Epidermal melanocyte (primary cell): ENCODE measurements around the gene HMGCLL1.

Experiments used
- DNase-seq: peaks from one replicate; pipeline ENCODE4 v3.0.0; 2011; ENCODE audit warnings: low spot score; ENCODE audit not compliant: insufficient read length

HMGCLL1 gene

DNA sequence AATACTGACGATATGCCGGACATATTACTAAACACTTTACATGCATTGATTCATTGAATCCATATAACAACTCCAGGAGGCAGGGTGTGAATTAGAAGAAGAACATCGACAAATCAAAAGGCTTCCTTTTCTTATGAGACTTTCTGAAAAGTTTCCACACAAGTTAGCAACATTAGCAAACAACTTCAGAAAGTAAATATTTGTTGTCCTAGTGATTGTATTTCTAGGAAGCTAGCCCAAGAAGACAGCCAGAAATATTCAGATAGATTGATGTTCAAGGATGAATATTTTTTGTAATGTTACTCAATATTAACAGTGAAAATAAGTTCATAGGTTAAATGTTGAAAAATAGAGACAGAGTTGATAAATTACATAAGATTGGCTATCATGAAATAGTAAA is 131.1 kb downstream of the HMGCLL1 start:
- no peak for DNase-seq

DNA sequence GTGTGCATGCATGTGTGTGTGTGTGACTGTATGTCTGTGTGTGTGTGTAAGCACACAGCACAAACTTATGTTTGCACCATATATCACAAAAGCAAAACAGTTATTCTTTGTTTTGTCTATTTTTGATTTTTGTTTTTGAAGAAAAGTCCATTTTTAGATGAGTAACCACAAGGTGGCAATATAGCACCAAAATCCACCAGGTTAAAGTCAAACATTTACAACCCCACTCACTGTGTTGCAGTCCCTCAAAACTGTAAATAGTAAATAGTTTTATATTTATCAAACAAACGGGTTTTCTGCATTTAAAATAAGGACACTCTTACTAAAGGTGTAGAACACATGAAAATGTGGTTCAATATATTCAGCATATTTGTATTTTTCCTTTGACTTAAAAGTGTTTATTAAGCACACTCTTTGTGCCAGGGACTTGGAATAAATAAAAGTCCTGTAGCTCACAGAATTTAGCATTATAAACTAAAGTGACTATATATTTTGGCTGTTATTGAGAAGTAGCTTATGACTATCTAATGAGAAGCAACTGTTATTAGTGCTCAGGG is 133.3 kb downstream of the HMGCLL1 start:
- DNase-seq = no peak

- DNase-seq = no peak
These were observed 135.5 kb downstream of the HMGCLL1 start for GRCh38 chr6:55443238-55444134.

GRCh38 chr6:55438203-55438602 is 140.8 kb downstream of the HMGCLL1 start:
- DNase-seq = no peak

GRCh38 chr6:55437141-55437540 is 141.9 kb downstream of the HMGCLL1 start:
- no peak for DNase-seq

DNA sequence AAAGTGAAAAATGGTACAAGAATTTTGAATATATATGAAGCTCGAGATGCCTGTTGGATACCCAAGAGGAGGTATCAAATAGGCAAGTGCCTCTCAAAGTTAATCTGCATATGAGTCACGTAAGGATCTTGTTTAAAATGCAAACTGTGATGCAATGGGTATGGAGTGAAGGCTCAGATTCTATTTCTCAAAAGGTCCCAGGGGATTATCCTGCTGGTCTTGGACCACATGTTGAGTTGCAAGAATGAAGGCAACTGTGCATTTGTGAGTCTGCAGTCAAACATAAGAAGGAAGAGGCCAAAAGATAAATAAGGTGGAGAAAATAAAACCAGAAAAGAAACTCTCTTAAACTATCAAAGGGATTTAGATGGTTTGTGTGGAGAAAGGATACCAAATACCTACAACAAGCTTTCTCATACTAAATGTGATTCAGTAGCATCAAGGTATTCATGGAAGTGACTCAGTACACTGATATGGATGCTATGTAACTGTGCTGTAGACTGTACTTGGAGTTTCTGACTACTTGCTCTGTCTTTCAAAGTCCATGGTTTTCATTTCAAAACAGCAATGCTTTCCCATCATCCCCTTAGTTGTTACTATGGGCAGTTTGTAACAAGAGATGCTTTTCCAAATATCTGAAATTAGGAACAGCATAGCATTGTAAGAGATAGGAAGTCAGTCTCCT is 145.4 kb downstream of the HMGCLL1 start:
- DNase-seq = no peak

- DNase-seq = no peak
These were observed 155.1 kb downstream of the HMGCLL1 start for GRCh38 chr6:55423933-55424332.

GRCh38 chr6:55410674-55411073 is 168.3 kb downstream of the HMGCLL1 start:
- DNase-seq = no peak

GRCh38 chr6:55405474-55406235 is 173.3 kb downstream of the HMGCLL1 start:
- DNase-seq = no peak

GRCh38 chr6:55399351-55399750 is 179.6 kb downstream of the HMGCLL1 start:
- DNase-seq = no peak

DNA sequence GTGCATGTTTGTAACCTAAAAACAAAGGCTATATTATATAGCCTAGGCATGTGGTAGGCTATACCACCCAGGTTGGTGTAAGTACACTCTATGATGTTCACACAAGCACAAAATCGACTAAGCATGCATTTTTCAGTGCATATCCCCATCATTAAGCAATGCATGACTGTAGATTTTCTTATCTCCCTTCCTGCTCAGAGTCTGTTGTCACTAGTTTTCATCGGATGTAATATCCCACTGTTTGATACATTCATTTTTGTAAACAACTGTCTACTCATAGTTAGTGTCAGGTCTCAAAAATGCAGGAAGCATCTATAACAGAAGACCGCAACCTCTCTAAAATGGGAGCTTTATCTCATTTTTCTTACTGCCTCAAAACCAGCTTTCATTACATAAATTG is 181.0 kb downstream of the HMGCLL1 start:
- DNase-seq = no peak

- no peak for DNase-seq
These were observed 183.1 kb downstream of the HMGCLL1 start for GRCh38 chr6:55395871-55396270.

GRCh38 chr6:55388211-55388610 is 190.8 kb downstream of the HMGCLL1 start:
- DNase-seq = no peak
